A673 (cell line): Measurements from ENCODE around the gene ADARB2.

Experiments
- EZH2 ChIP-seq: fragments of 200-600 bp; sonication (generic); IDR thresholded peaks from 2 replicates; pipeline ENCODE4 v1.6.1; 2017; ENCODE audit warnings: borderline replicate concordance, low read depth, mild to moderate bottlenecking, mixed read lengths, antibody characterized with exemption, low read length; ENCODE audit not compliant: poor library complexity, severe bottlenecking
- TF ChIP-seq, protein P1 (sequence below): fragments of 300-800, 200-600 bp; sonication (generic); conservative IDR thresholded peaks from 2 replicates; pipeline ENCODE4 v1.5.1; 2017; ENCODE audit warnings: low read depth, mild to moderate bottlenecking, antibody characterized with exemption, low read length, moderate library complexity, mixed read lengths

DNA sequence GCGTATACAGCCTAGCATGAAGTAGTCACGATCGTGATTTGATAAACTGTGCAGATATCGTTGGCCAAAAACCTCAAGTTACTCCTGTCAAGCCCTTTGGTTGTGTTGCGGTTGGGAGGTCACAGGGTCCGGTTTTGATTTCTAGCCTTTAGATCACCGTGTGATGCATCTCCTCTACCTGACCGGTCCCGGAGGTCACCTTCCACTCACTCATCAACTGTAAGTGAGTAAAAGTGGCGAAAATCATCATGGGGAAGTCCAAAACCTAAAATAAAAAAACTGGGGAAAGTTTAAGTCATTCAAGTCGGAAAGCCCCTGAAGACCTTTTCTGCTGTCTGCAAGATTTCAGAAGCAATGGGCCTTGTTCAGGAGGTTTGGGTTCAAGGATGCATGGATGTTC is 62.8 kb downstream of the ADARB2 start:
- TF ChIP-seq, protein P1, sequence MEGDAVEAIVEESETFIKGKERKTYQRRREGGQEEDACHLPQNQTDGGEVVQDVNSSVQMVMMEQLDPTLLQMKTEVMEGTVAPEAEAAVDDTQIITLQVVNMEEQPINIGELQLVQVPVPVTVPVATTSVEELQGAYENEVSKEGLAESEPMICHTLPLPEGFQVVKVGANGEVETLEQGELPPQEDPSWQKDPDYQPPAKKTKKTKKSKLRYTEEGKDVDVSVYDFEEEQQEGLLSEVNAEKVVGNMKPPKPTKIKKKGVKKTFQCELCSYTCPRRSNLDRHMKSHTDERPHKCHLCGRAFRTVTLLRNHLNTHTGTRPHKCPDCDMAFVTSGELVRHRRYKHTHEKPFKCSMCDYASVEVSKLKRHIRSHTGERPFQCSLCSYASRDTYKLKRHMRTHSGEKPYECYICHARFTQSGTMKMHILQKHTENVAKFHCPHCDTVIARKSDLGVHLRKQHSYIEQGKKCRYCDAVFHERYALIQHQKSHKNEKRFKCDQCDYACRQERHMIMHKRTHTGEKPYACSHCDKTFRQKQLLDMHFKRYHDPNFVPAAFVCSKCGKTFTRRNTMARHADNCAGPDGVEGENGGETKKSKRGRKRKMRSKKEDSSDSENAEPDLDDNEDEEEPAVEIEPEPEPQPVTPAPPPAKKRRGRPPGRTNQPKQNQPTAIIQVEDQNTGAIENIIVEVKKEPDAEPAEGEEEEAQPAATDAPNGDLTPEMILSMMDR: no peak
- TF ChIP-seq EZH2: no peak
